ENCODE measurements around the gene B9D2. TPM values are rescaled to one million over a fixed set of nuclear protein-coding genes. Genes with fewer than 3 reads are reported as not detected.

B9D2 gene
- total RNA-seq, 1 donor = 4.5 TPM

GRCh38 chr19:41334793-41335192, 29.2 kb downstream of the B9D2 start:
- no peak for DNase-seq (ENCODE audit: low read depth)
- no peak for TF ChIP-seq CTCF (IDR thresholded peaks at IDR 0.05; ENCODE audit: insufficient read depth, low read length)
- H3K4me3 ChIP-seq (ENCODE audit: low read depth, low read length) = no peak overlapping the region

- no peak overlapping the region for H3K4me3 ChIP-seq (ENCODE audit: low read depth, low read length)
- TF ChIP-seq CTCF (IDR thresholded peaks at IDR 0.05; ENCODE audit: insufficient read depth, low read length) = no peak
- no peak for DNase-seq (ENCODE audit: low read depth)
Observed at GRCh38 chr19:41332468-41332867, 31.5 kb downstream of the B9D2 start.

- TF ChIP-seq CTCF (IDR thresholded peaks at IDR 0.05; ENCODE audit: insufficient read depth, low read length) = no peak
- no peak for DNase-seq (ENCODE audit: low read depth)
Observed at GRCh38 chr19:41332000-41332399, 31.9 kb downstream of the B9D2 start.

GRCh38 chr19:41330946-41331678, 32.8 kb downstream of the B9D2 start:
- no peak for TF ChIP-seq CTCF (IDR thresholded peaks at IDR 0.05; ENCODE audit: insufficient read depth, low read length)
- no peak for DNase-seq (ENCODE audit: low read depth)
- H3K4me3 ChIP-seq (ENCODE audit: low read depth, low read length) = no peak overlapping the region

More at GRCh38 chr19:41332000-41332399, 31.9 kb downstream of the B9D2 start:
- no peak overlapping the region for H3K4me3 ChIP-seq (ENCODE audit: low read depth, low read length)

- no peak for TF ChIP-seq CTCF (IDR thresholded peaks at IDR 0.05; ENCODE audit: insufficient read depth, low read length)
- no peak overlapping the region for H3K4me3 ChIP-seq (ENCODE audit: low read depth, low read length)
- no peak for DNase-seq (ENCODE audit: low read depth)
Observed at GRCh38 chr19:41330481-41330880, 33.5 kb downstream of the B9D2 start.

GRCh38 chr19:41328842-41329225, 35.1 kb downstream of the B9D2 start:
- no peak overlapping the region for H3K4me3 ChIP-seq (ENCODE audit: low read depth, low read length)
- TF ChIP-seq CTCF (IDR thresholded peaks at IDR 0.05; ENCODE audit: insufficient read depth, low read length) = no peak
- DNase-seq (ENCODE audit: low read depth) = no peak

Data from fibroblast of the aortic adventitia (primary cell).